Gastroesophageal sphincter (tissue), 3 donors: ENCODE results near the gene PRSS3.

ENCODE experiments used
- EP300 ChIP-seq: sonication (generic); formaldehyde crosslinking; IDR thresholded peaks from one replicate; pipeline ENCODE4 v1.6.1; 2017; ENCODE audit warnings: antibody characterized with exemption, mild to moderate bottlenecking
- TF ChIP-seq, protein P1 (sequence below), 4 experiments: fragments of 200-600 bp in 2 of 4; fragments of 450-650 bp in 2 of 4; sonication (generic) in 1 of 4; IDR thresholded peaks; one replicate each; pipeline ENCODE4 v1.5.1; 2017 to 2019; ENCODE audit warnings: antibody characterized with exemption in 4 of 4, mild to moderate bottlenecking in 2 of 4, moderate library complexity in 2 of 4

DNA sequence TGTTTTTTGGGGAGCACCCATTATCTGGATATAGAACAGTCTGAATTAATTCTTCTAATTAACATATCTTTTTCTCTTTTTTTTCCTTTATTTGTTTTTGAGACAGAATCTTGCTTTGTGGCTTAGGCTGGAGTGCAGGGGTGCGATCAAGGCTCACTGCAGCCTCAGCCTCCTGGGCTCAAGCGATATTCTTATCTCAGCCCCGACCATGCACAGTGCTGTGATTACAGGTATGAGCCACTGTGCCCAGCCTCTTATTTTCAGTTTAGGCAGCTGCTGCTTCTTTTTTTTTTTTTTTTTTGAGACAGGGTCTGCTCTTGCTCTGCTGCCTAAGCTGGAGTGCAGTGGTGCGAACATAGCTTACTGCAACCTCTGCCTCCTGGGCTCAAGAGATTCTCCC, 41.8 kb downstream of the PRSS3 start:
- TF ChIP-seq, protein P1, sequence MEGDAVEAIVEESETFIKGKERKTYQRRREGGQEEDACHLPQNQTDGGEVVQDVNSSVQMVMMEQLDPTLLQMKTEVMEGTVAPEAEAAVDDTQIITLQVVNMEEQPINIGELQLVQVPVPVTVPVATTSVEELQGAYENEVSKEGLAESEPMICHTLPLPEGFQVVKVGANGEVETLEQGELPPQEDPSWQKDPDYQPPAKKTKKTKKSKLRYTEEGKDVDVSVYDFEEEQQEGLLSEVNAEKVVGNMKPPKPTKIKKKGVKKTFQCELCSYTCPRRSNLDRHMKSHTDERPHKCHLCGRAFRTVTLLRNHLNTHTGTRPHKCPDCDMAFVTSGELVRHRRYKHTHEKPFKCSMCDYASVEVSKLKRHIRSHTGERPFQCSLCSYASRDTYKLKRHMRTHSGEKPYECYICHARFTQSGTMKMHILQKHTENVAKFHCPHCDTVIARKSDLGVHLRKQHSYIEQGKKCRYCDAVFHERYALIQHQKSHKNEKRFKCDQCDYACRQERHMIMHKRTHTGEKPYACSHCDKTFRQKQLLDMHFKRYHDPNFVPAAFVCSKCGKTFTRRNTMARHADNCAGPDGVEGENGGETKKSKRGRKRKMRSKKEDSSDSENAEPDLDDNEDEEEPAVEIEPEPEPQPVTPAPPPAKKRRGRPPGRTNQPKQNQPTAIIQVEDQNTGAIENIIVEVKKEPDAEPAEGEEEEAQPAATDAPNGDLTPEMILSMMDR (IDR thresholded peaks at IDR 0.05), result no peak
- no peak for TF ChIP-seq EP300
